ENCODE results near the gene OR4D6.
"Not testable (repeated sequence)": the region's sequence is repeated elsewhere in the genome, so short reads cannot be mapped to it uniquely, and the experiment has no call there.

Gene OR4D6

DNA sequence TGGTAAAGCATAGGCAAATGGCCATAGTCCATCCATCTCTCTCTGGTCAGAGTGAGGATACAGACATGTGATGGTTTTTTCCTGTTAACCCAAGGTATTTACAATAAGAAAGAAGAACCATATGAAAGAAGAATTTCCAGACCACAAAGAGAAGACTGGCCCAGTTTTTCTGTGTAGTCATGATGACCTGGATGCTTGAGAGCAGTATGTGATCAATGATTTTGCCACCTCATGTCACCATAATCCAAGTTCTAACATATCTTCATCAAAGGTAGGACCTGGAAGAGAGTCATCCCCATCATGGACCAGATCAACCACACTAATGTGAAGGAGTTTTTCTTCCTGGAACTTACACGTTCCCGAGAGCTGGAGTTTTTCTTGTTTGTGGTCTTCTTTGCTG, at the start of gene OR4D6:
OR4D6 (plus strand) TSS at position 301 of the 400 bp plus-strand sequence; CDS start at position 301, 0 bp downstream.
- no peak for DNase-seq

DNA sequence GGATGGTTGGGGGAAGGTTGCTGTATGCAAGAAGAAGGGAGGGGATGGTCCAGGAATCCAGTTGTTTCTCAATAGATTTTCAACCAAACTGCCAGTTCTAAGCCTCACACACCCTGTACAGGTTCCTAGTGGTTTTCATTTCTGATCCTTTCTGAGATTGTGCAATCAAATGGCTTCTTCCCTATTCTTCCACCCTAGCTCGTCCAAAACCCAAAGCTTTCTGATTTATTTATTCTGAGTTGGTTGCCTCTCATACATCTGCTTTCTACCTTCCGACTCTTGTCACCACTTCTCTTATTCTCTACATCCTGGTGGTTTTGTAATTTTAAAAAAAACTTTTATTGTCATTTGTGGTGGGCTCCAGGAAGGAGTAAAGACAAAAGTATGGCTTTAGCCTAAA, 43.1 kb upstream of the OR4D6 start:
- DNase-seq, result no peak

GRCh38 chr11:59415111-59415510, 41.6 kb upstream of the OR4D6 start:
- no peak for DNase-seq

DNA sequence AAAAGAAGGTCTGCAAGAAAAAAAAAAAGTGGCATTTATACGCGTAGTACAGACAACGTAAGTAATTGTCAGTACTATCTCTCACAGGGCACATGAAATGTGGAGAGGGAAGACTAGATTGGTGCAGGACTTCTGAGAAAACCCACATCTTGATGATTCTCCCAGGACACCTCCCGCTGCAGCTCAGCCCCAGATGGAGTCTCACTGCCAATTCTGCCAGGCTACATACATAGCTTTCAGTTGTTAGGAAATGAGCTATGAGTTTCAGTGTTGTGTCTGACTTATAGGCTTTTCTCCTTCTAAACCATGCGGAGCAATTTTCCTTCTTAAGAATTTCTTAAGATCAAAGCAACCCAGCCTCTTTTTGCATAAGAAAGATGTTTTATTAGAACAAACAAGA, 40.1 kb upstream of the OR4D6 start:
- DNase-seq, result no peak

DNA sequence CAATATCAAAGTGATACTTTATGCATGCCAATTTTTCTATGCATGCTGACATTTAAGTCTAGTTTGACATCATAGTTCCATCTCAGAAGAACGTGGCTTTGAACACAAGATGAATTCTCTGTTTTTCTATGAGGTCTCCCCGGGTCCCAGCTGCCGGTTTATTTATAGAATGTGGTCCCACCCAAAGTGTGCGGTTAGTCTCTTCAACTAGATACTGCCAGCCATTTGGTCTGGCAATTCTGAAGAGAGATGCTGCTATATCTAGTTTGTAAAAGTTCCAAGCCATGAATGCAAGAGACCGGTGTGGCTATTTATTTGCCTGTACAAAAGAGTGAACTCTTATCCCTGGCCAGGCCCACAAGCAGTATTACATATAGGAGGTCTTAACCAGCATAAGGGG, 39.7 kb upstream of the OR4D6 start:
- DNase-seq, result no peak

DNA sequence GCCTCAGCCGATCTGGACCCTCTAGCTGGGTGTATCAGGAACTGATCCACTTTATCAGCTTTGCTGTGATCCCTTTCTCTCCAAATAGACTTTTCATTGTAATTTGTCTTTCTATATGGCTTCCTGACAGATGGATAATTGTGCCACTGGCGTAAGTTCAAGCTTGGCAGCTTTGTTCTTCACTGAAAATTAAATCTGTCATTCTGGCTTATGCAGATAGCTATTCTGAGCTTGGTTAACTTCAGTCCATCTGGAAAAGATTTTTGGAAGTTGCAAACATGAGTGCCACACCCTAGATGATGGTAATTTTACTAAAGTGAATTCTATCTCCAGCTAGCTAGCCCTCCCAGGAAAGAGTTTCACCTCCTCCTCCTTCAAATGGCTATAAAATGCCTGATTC, 38.6 kb upstream of the OR4D6 start:
- DNase-seq, result no peak

DNA sequence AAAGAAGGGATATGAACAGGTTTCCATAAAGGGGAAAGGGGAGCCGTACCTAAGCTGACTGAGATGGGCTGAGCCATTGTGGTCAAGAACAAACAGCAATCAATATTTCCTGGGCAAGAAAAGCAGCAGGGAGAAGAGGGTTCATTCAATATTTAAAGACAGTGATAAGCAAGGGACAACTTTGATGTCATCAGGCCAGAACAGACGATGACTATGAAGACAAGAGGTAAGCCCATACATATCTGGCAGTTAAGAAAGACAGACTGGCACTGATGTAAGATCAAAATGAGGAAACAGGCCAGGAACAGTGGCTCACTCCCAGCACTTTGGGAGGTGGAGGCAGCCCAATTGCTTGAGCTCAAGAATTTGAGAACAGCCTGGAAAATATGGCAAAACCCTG, 32.9 kb upstream of the OR4D6 start:
- no peak for DNase-seq

DNA sequence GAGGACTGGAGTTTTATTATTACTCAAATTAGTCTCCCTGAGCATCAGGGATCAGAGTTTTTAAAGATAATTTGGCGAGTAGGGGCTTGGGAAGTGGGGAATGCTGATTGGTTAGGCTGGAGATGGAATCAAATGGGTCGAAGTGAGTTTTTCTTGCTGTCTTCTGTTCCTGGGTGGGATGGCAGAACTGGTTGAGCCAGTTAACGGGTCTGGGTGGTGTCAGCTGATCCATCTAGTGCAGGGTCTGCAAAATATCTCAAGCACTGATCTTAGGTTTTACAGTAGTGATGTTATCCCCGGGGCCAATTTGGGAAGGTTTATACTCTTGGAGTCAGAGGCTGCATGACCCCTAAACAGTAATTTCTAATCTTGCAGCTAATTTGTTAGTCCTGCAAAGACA, 31.6 kb upstream of the OR4D6 start:
- no peak for DNase-seq

DNA sequence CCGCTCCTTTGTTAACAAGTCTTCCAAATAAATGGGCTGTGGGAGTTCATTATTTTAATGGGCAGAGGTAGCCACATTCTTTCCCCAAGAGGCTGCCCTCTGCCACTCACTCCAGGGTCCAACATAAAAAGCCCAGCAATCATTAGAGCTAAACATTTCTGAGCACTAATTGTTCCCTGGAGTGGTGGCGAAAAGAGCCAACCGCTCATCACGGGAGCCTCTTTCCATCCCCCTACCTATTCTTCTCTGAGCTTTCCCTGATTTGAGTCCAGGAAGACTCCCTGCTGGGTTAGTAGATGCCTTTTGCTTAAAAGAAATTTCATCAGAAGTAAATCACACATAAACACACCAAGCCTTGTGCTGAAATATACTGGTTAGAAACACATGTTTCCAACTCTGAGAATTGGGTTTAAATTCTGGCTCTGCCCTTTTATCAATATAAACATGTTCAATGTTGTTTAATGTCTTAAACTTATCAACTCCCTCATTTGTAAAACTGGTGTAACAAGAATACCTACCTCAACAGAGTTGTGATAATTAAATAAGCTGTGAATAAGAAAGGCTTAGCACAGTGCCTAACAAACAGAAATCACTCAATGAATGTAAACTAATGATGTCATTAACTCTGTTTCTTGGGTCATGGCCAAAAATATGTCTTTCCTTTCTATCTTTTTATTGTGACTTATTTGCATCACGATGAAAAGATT, 30.2 kb upstream of the OR4D6 start, which contains the start of gene OR5A2:
OR5A2 (minus strand) TSS at position 53 of the 707 bp plus-strand sequence. CDS start 3,460 bp downstream, outside the sequence.
- DNase-seq, result no peak

GRCh38 chr11:59427068-59427382, 29.7 kb upstream of the OR4D6 start:
- DNase-seq, result no peak

DNA sequence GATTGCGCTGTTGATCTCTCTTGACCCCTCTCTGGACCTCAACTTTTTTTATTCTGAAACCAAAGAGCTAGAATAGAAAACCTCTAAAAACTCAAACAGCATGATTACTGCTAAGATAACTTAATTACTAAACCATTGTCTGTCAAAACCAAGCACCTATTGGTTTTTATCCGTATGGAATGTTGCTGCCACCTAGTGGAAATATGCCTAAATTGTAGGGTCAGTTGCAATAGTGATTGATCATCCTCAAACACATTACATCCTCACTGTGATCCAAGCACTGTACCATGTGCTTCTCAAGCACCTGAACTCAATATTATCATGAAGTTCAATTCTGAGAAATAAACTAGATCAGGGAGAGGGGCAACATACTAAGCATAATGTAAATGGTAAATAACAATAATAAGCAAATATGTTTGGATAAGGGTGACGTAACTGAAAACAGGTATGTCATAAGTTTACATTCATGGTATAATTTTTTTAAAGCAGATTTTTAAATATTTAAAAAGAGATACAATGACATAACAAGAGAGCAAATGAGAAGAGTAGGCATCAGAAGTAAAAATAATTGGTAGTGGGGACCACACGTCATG, 26.7 kb upstream of the OR4D6 start:
- no peak for DNase-seq

GRCh38 chr11:59436169-59436568, 20.6 kb upstream of the OR4D6 start, which contains the start of gene OR5A1:
TSS of gene OR5A1 (plus strand) at chr11:59436469. CDS start at chr11:59443169, 6,700 bp downstream.
- DNase-seq, result no peak

GRCh38 chr11:59437770-59438169, 19.0 kb upstream of the OR4D6 start:
- DNase-seq, result no peak

DNA sequence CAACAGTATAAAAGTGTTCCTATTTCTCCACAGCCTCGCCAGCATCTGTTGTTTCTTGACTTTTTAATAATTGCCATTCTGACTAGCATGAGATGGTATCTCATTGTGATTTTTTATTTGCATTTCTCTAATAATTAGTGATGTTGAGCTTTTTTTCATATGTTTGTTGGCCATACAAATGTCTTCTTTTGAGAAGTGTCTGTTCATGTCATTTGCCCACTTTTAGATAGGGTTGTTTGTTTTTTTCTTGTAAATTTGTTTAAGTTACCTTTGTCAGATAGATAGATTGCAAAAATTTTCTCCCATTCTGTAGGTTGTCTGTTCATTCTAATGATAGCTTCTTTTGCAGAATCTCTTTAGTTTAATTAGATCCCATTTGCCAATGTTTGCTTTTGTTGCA, 11.1 kb upstream of the OR4D6 start:
- DNase-seq, result not testable (repeated sequence)

DNA sequence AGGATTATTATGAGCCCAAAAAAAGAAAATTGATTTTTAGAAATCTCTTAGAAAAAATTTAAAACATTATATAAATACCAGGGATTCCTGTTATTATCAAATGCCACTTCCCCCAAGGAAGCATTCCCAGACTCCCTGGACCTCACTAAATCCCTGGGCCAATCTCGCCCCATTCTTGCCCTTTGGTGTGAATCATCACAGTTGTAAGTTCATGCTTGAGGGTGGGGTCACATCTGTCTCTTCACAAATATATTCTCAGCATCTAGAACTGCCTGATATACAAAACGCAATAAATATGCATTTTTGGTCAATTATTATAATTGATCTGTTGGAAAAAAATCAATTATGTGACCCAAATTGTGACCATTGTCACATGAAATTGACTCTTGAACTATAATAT, 8.3 kb upstream of the OR4D6 start:
- DNase-seq, result no peak

DNA sequence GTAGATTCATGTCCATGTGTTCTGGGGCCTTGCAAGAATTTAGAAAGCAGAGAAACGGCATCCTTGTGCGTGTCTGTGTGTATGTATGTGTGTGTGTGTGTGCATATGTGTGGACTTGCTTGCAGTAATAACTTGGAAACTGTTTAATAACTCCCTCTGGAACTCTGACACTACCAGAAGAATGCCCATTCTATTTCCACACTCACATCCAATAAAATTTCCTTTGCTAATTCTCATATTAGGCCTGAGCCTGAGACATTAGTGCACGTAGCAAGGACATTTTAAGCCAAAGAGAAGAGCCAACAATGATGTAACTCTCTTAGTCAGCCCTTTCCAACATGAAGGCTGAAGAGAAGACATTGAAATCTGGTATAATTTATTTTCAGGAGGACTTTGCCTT, 3.2 kb downstream of the OR4D6 start:
- no peak for DNase-seq

GRCh38 chr11:59463190-59463641, 6.5 kb downstream of the OR4D6 start:
- no peak for DNase-seq

GRCh38 chr11:59473015-59473414, 16.3 kb downstream of the OR4D6 start, which contains the start of gene OR4D10:
TSS of gene OR4D10 (plus strand) at chr11:59473315. CDS start at chr11:59477430, 4,115 bp downstream.
- DNase-seq, result no peak

- DNase-seq, result no peak
These were observed 18.4 kb downstream of the OR4D6 start for GRCh38 chr11:59475176-59475575.

GRCh38 chr11:59479906-59480305, 23.1 kb downstream of the OR4D6 start:
- no peak for DNase-seq

DNA sequence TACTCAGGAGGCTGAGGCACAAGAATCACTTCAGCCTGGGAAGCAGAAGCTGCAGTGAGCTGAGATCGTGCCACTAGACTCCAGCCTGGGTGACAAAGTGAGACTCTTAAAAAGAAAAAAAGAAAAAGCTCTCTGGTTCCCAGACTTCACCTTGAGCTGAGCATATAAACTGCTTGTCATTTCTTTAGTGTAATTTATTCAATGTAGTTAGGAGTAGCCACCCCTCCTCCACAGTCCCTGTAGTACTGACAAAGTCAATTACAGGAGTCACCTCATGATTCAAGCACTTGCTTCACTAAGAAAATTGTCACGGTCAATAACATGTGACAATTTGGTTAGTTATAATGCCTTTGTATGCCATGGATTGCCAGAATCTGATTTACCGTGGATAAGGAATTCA, 23.6 kb downstream of the OR4D6 start:
- no peak for DNase-seq

GRCh38 chr11:59501931-59502330, 45.2 kb downstream of the OR4D6 start:
- no peak for DNase-seq

DNA sequence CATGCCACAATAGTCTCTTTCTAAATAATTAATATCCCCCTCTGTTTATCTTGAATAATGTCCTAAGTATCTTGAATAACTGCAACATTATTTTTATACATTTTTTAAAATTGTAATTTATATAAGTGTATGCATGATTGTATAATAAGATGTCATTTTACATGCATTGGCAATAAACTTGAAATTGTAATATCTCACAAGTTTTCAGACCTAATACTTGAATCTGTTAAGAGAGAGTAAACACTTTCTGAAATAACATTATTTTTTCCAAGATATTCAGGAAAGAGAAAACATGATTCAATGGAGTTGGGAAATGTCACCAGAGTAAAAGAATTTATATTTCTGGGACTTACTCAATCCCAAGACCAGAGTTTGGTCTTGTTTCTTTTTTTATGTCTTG, 46.5 kb downstream of the OR4D6 start, which contains the start of gene OR4D11:
OR4D11 (plus strand) TSS at position 301 of the 400 bp plus-strand sequence; CDS start at position 301, 0 bp downstream.
- no peak for DNase-seq

Data from T1000 (cell line).